MM.1S (cell line): ENCODE measurements around the gene PITPNM1.
"Not testable (repeated sequence)": the region's sequence is repeated elsewhere in the genome, so short reads cannot be mapped to it uniquely, and the experiment has no call there.

Source experiments
- DNase-seq: peaks from one replicate; pipeline ENCODE4 v3.0.0-alpha.2; 2015
- H2AFZ ChIP-seq: fragments of 300-600 bp; sonication (generic); 2 replicates; pipeline ENCODE4 v1.6.0; 2016; ENCODE audit warnings: antibody characterized with exemption, low read length
- H3F3A ChIP-seq: fragments of 300-600 bp; sonication (generic); 2 replicates; pipeline ENCODE4 v1.6.1; 2016; ENCODE audit warnings: mild to moderate bottlenecking, antibody characterized with exemption, low read length, moderate library complexity, mixed read lengths; ENCODE audit not compliant: insufficient read depth
- H3K27ac ChIP-seq: fragments of 300-600 bp; sonication (generic); 2 replicates; pipeline ENCODE4 v1.5.1; 2016; ENCODE audit warnings: mild to moderate bottlenecking, low read length
- H3K27me3 ChIP-seq: fragments of 300-600 bp; sonication (generic); replicated peaks from 2 replicates; pipeline ENCODE4 v1.6.0; 2016; ENCODE audit warnings: low read length; ENCODE audit not compliant: insufficient read depth
- H3K36me3 ChIP-seq: fragments of 300-600 bp; sonication (generic); replicated peaks from 2 replicates; pipeline ENCODE4 v1.6.1; 2016; ENCODE audit warnings: mild to moderate bottlenecking, low read length, mixed read lengths; ENCODE audit not compliant: insufficient read depth
- H3K4me1 ChIP-seq: fragments of 300-600 bp; sonication (generic); 2 replicates; pipeline ENCODE4 v1.6.1; 2016; ENCODE audit warnings: low read length, mixed read lengths
- H3K4me2 ChIP-seq: fragments of 300-600 bp; sonication (generic); 2 replicates; pipeline ENCODE4 v1.6.0; 2016; ENCODE audit warnings: low read depth, low read length
- H3K4me3 ChIP-seq: fragments of 300-600 bp; sonication (generic); 2 replicates; pipeline ENCODE4 v1.5.1; 2016; ENCODE audit warnings: low read length, mixed read lengths
- H3K79me2 ChIP-seq: fragments of 300-600 bp; sonication (generic); 2 replicates; pipeline ENCODE4 v1.6.1; 2016; ENCODE audit warnings: mixed run types, low read length, mixed read lengths
- H3K9ac ChIP-seq: fragments of 300-600 bp; sonication (generic); 2 replicates; pipeline ENCODE4 v1.6.1; 2016; ENCODE audit warnings: low read length, mixed read lengths
- H3K9me2 ChIP-seq: fragments of 300-600 bp; sonication (generic); replicated peaks from 2 replicates; pipeline ENCODE4 v1.6.1; 2016; ENCODE audit warnings: mild to moderate bottlenecking, low read length, mixed read lengths; ENCODE audit not compliant: insufficient read depth
- H3K9me3 ChIP-seq: fragments of 300-600 bp; sonication (generic); replicated peaks from 2 replicates; pipeline ENCODE4 v1.6.1; 2016; ENCODE audit warnings: mild to moderate bottlenecking, low read length, mixed read lengths; ENCODE audit not compliant: insufficient read depth
- H4K20me1 ChIP-seq: fragments of 300-600 bp; sonication (generic); 2 replicates; pipeline ENCODE4 v1.6.1; 2016; ENCODE audit warnings: mild to moderate bottlenecking, low read length, moderate library complexity, mixed read lengths; ENCODE audit not compliant: insufficient read depth
- EZH2 ChIP-seq: fragments of 300-600 bp; sonication (generic); optimal IDR thresholded peaks from 2 replicates; pipeline ENCODE3; 2017; ENCODE audit warnings: low read depth, mild to moderate bottlenecking, antibody characterized with exemption, low read length, mixed read lengths
- EZH2phosphoT487 ChIP-seq: fragments of 300-600 bp; sonication (generic); IDR thresholded peaks from 2 replicates; pipeline ENCODE4 v1.6.1; 2018; ENCODE audit warnings: antibody characterized with exemption, low read length
- TF ChIP-seq, protein P1 (sequence below): fragments of 300-600 bp; sonication (generic); IDR thresholded peaks from 2 replicates; pipeline ENCODE4 v1.5.1; 2016; ENCODE audit warnings: antibody characterized with exemption, low read length, mixed read lengths

Gene PITPNM1

GRCh38 chr11:67466962-67467771 is 38.0 kb downstream of the PITPNM1 start:
- H3K36me3 ChIP-seq = no peaks in the 10 kb centered on the region
- DNase-seq = no peak
- no peak overlapping the region for H3K4me2 ChIP-seq
- no peak overlapping the region for H3K9ac ChIP-seq
- H2AFZ ChIP-seq = no peak overlapping the region
- H3K79me2 ChIP-seq = peaks cover 11% of the 10 kb centered on the region
- no peak overlapping the region for H3K27ac ChIP-seq
- H3K4me3 ChIP-seq = no peak overlapping the region
- H3K9me2 ChIP-seq = no peaks in the 10 kb centered on the region
- TF ChIP-seq, protein P1, sequence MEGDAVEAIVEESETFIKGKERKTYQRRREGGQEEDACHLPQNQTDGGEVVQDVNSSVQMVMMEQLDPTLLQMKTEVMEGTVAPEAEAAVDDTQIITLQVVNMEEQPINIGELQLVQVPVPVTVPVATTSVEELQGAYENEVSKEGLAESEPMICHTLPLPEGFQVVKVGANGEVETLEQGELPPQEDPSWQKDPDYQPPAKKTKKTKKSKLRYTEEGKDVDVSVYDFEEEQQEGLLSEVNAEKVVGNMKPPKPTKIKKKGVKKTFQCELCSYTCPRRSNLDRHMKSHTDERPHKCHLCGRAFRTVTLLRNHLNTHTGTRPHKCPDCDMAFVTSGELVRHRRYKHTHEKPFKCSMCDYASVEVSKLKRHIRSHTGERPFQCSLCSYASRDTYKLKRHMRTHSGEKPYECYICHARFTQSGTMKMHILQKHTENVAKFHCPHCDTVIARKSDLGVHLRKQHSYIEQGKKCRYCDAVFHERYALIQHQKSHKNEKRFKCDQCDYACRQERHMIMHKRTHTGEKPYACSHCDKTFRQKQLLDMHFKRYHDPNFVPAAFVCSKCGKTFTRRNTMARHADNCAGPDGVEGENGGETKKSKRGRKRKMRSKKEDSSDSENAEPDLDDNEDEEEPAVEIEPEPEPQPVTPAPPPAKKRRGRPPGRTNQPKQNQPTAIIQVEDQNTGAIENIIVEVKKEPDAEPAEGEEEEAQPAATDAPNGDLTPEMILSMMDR = no peak
- no peak for TF ChIP-seq EZH2
- TF ChIP-seq EZH2phosphoT487 = no peak
- H3K27me3 ChIP-seq = no peaks in the 10 kb centered on the region; the same call in 1 of the 2 replicates
- H4K20me1 ChIP-seq = no peaks in the 10 kb centered on the region
- peaks cover 12% of the 10 kb centered on the region for H3K4me1 ChIP-seq
- H3F3A ChIP-seq = no peaks in the 10 kb centered on the region
- H3K9me3 ChIP-seq = no peaks in the 10 kb centered on the region

DNA sequence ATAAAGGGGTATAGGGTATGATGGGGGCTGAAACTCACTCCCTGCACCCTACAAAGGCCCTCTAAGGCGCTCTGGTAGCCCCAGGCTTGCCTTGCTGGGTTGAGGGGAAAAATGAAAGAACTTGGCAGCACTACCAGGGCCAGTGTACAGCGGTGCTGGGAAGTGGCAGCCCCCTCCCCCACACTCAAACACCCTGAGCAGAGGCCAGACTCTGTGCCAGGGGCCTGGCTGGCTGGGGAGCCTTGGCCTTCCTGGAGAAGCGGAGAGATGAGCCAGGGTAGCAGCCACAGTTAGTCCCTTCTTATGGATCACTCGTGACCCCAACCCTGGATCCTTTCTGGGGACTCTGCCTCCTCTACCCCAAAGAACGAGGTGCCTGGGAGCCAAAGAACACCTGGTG is 38.8 kb downstream of the PITPNM1 start:
- Histone ChIP-seq H3K4me2 (no peak overlapping the region), H2AFZ (no peak overlapping the region), H3K36me3 (no peaks in the 10 kb centered on the region)

GRCh38 chr11:67465530-67465929 is 39.6 kb downstream of the PITPNM1 start:
- H4K20me1 ChIP-seq = not testable (repeated sequence)

More for the DNA sequence above, 38.8 kb downstream of the PITPNM1 start:
- Histone ChIP-seq H3K79me2 (peaks cover 11% of the 10 kb centered on the region), H3K4me3 (no peak overlapping the region), H3K4me1 (peaks cover 12% of the 10 kb centered on the region), H4K20me1 (no peaks in the 10 kb centered on the region), H3K27ac (no peak overlapping the region), H3K9me3 (no peaks in the 10 kb centered on the region), H3K9ac (no peak overlapping the region), H3F3A (0 out of 2 replicates have a peak, but pooled peaks cover 3% of the 10 kb centered on the region), H3K9me2 (no peaks in the 10 kb centered on the region), H3K27me3 (no peaks in the 10 kb centered on the region)
- no peak for TF ChIP-seq EZH2
- TF ChIP-seq, protein P1 = no peak
- no peak for TF ChIP-seq EZH2phosphoT487
- DNase-seq = no peak

DNA sequence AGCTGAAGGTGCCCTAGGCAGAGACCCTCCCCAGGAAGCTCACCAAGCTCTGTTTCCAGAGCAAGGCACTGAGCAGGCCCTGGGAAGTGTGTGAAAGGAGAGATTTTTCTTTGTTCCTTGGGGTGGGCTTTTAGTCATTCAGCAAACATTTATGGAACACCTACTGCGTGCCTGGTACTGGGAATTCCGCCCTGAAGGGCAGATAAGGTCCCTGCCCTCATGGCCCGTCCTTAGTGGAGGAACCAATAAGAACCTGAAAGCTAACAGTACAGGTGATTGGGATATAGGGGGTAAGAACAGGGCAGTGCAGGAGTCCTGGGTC is 40.0 kb downstream of the PITPNM1 start:
- H3K27ac ChIP-seq = peak overlapping the region; percentile 61; the same call in 1 of the 2 replicates
- peaks cover 11% of the 10 kb centered on the region for H3K79me2 ChIP-seq
- peak overlapping the region; percentile 99 for H3K4me2 ChIP-seq
- TF ChIP-seq, protein P1 = no peak
- TF ChIP-seq EZH2phosphoT487 (no peak), EZH2 (no peak)
- no peaks in the 10 kb centered on the region for H3K9me2 ChIP-seq
- H2AFZ ChIP-seq = peak overlapping the region; percentile 84
- H3K9ac ChIP-seq = peak overlapping the region; percentile 96
- no peaks in the 10 kb centered on the region for H3K9me3 ChIP-seq
- peaks cover 12% of the 10 kb centered on the region for H3K4me1 ChIP-seq
- no peak for DNase-seq
- no peaks in the 10 kb centered on the region for H3K27me3 ChIP-seq
- no peaks in the 10 kb centered on the region for H3K36me3 ChIP-seq
- no peaks in the 10 kb centered on the region for H4K20me1 ChIP-seq
- peaks cover 4% of the 10 kb centered on the region; the same call in 1 of the 2 replicates for H3F3A ChIP-seq
- H3K4me3 ChIP-seq = peak overlapping the region; percentile 99

More at GRCh38 chr11:67465530-67465929, 39.6 kb downstream of the PITPNM1 start:
- H3K4me1 ChIP-seq = peaks cover 12% of the 10 kb centered on the region
- H3K27me3 ChIP-seq, H3K27ac ChIP-seq, H2AFZ ChIP-seq, H3K9me2 ChIP-seq, DNase-seq, H3K9me3 ChIP-seq, H3K36me3 ChIP-seq, H3F3A ChIP-seq: not testable (repeated sequence)
- peak overlapping the region; percentile 96; the same call in 1 of the 2 replicates for H3K9ac ChIP-seq
- H3K79me2 ChIP-seq = peaks cover 11% of the 10 kb centered on the region
- peak overlapping the region; percentile 99 for H3K4me3 ChIP-seq
- H3K4me2 ChIP-seq = peak overlapping the region; percentile 99
